ENCODE measurements around the gene C14orf132.

The C14orf132 gene

GRCh38 chr14:96084796-96085195, 45.6 kb downstream of the C14orf132 start:
- DNase-seq: no peak

GRCh38 chr14:96085369-96085768, 46.2 kb downstream of the C14orf132 start:
- no peak for DNase-seq

GRCh38 chr14:96086032-96086431, 46.9 kb downstream of the C14orf132 start:
- no peak for DNase-seq

- DNase-seq: no peak
Measured at GRCh38 chr14:96086574-96087077, 47.5 kb downstream of the C14orf132 start.

GRCh38 chr14:96088074-96088473, 48.9 kb downstream of the C14orf132 start:
- DNase-seq: no peak

- no peak for DNase-seq
Measured at GRCh38 chr14:96088481-96088880, 49.3 kb downstream of the C14orf132 start.

- no peak for DNase-seq
Measured at GRCh38 chr14:96088911-96089310, 49.7 kb downstream of the C14orf132 start.

- DNase-seq: no peak
Measured at GRCh38 chr14:96089401-96089800, 50.2 kb downstream of the C14orf132 start.

GRCh38 chr14:96090441-96091148, 51.4 kb downstream of the C14orf132 start:
- DNase-seq: no peak

GRCh38 chr14:96091149-96091693, 52.1 kb downstream of the C14orf132 start:
- DNase-seq: no peak

- no peak for DNase-seq
Measured at GRCh38 chr14:96091941-96092411, 52.8 kb downstream of the C14orf132 start.

GRCh38 chr14:96092936-96093335, 53.8 kb downstream of the C14orf132 start:
- DNase-seq: no peak

GRCh38 chr14:96094211-96094610, 55.0 kb downstream of the C14orf132 start:
- DNase-seq: no peak

- no peak for DNase-seq
Measured at GRCh38 chr14:96094656-96095055, 55.5 kb downstream of the C14orf132 start.

GRCh38 chr14:96095058-96095457, 55.9 kb downstream of the C14orf132 start:
- DNase-seq: no peak

- no peak for DNase-seq
Measured at GRCh38 chr14:96095581-96096476, 56.7 kb downstream of the C14orf132 start.

GRCh38 chr14:96096639-96097610, 57.8 kb downstream of the C14orf132 start:
- no peak for DNase-seq

GRCh38 chr14:96097752-96098151, 58.6 kb downstream of the C14orf132 start:
- no peak for DNase-seq

- no peak for DNase-seq
Measured at GRCh38 chr14:96098309-96098998, 59.3 kb downstream of the C14orf132 start.

GRCh38 chr14:96098999-96099335, 59.8 kb downstream of the C14orf132 start:
- DNase-seq: no peak

GRCh38 chr14:96100161-96101064, 61.3 kb downstream of the C14orf132 start:
- peak; percentile 48 for DNase-seq
